ENCODE results near the gene THBS2. TPM values are rescaled to one million over a fixed set of nuclear protein-coding genes. Genes with fewer than 3 reads are reported as not detected.

Gene THBS2
- total and polyA plus RNA-seq, 2 of the 8 experiments (the other 6 are each of a cell fraction or from before 2014, with no cell fraction given), result 11.0 to 22.5 TPM

DNA sequence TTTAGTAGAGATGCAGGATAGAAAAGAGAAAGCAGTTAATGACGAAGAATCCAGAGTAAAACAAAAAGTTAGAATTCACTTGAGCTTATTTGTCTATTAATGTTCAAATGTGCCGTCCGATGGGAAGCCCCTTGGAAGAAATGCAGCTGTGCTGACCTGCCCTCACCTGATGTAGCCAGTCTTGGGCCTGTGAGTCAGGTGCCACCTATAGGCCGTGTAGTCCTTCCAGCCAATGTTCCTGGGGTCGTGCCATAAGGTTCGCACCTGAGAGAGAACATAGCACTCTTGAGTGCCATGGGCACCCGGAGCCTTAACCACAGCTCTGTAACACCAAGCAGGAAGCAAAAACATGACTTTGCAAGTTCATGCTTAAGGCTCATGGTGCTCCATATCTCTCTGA is 32.4 kb downstream of the THBS2 start (continued):
- TF ChIP-seq RNF2 (IDR thresholded peaks at IDR 0.05; ENCODE audit: borderline replicate concordance, low read depth, low read length, missing control alignments, poor library complexity, severe bottlenecking) (no peak), POU5F1 (IDR thresholded peaks at IDR 0.05; ENCODE audit: low read depth, low read length) (no peak), KDM5A (IDR thresholded peaks at IDR 0.05; ENCODE audit: low read length) (no peak)

Data from H1 (cell line).